HG02938 (cell line): ENCODE results near the gene SLC43A2.
"Not testable (repeated sequence)": the region's sequence is repeated elsewhere in the genome, so short reads cannot be mapped to it uniquely, and the experiment has no call there.

Source experiments
- ATAC-seq: cut with Tn5 transposase; IDR thresholded peaks from one replicate; pipeline ENCODE4 v1.9.1; 2021; ENCODE audit warnings: mild to moderate bottlenecking, moderate library complexity; ENCODE audit not compliant: unreplicated experiment

SLC43A2 gene

GRCh38 chr17:1563786-1564613, 64.6 kb downstream of the SLC43A2 start:
- ATAC-seq, result no peak

- ATAC-seq, result not testable (repeated sequence)
Observed at GRCh38 chr17:1563471-1563785, 65.2 kb downstream of the SLC43A2 start.

GRCh38 chr17:1562176-1562643, 66.4 kb downstream of the SLC43A2 start:
- peak; percentile 30 for ATAC-seq

GRCh38 chr17:1561420-1562175, 67.0 kb downstream of the SLC43A2 start:
- ATAC-seq, result no peak

- ATAC-seq, result no peak
Observed at GRCh38 chr17:1560858-1561355, 67.7 kb downstream of the SLC43A2 start.

- ATAC-seq, result no peak
Observed at GRCh38 chr17:1560101-1560857, 68.4 kb downstream of the SLC43A2 start.

- ATAC-seq, result no peak
Observed at GRCh38 chr17:1559047-1560043, 69.3 kb downstream of the SLC43A2 start.

GRCh38 chr17:1558401-1558800, 70.2 kb downstream of the SLC43A2 start:
- no peak for ATAC-seq

GRCh38 chr17:1557355-1558095, 71.1 kb downstream of the SLC43A2 start:
- no peak for ATAC-seq

- no peak for ATAC-seq
Observed at GRCh38 chr17:1555651-1556471, 72.8 kb downstream of the SLC43A2 start.

- no peak for ATAC-seq
Observed at GRCh38 chr17:1554751-1555540, 73.7 kb downstream of the SLC43A2 start.

GRCh38 chr17:1553354-1554266, 75.0 kb downstream of the SLC43A2 start:
- ATAC-seq, result no peak

- no peak for ATAC-seq
Observed at GRCh38 chr17:1552932-1553331, 75.7 kb downstream of the SLC43A2 start.

- no peak for ATAC-seq
Observed at GRCh38 chr17:1551741-1552140, 76.9 kb downstream of the SLC43A2 start.

- no peak for ATAC-seq
Observed at GRCh38 chr17:1548032-1548431, 80.6 kb downstream of the SLC43A2 start.

GRCh38 chr17:1546292-1546922, 82.2 kb downstream of the SLC43A2 start:
- no peak for ATAC-seq
